HG03378 (cell line): ENCODE measurements around the gene DYNC1I2.
"Not testable (repeated sequence)": the region's sequence is repeated elsewhere in the genome, so short reads cannot be mapped to it uniquely, and the experiment has no call there.

Experiments
- ATAC-seq: cut with Tn5 transposase; IDR thresholded peaks from one replicate; pipeline ENCODE4 v1.9.1; 2021; ENCODE audit warnings: mild to moderate bottlenecking, moderate library complexity; ENCODE audit not compliant: unreplicated experiment

The DYNC1I2 gene

DNA sequence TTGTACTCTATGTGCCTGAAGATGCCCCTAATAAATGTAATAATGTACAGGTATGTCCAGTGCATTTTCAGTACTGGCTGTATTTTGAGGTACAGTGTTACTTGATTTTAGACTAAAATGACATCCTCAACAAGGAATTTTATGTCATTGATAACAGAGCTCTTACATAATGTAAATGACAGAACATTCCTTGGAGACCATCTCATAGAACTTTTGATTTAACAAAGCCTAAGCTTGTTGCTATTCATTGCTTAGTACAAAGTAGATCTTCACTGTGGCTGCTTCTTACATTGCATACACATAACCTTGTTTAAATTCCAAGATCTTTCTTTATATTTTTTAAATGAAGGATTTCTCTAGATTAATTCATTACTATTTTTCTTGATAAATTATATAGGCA lies 24.1 kb downstream of the DYNC1I2 start:
- no peak for ATAC-seq

DNA sequence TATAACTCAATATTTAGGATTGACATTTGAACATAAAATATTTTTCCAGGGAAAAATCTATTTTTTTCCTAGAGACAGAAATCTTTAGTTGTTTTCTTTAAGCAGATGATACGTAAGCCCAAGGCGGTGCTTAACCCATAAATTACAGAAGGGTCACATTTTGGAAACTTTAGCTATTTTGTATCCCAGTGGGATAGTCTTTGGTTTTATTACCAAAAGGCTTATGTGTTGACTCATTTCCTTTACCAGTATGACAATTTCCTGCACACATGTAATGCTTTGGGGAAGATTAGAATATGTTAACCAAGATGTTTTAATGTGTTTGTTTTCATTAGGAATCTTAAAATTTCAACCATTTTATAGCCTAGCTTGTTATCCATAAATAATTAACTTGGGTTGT lies 24.8 kb downstream of the DYNC1I2 start:
- no peak for ATAC-seq

DNA sequence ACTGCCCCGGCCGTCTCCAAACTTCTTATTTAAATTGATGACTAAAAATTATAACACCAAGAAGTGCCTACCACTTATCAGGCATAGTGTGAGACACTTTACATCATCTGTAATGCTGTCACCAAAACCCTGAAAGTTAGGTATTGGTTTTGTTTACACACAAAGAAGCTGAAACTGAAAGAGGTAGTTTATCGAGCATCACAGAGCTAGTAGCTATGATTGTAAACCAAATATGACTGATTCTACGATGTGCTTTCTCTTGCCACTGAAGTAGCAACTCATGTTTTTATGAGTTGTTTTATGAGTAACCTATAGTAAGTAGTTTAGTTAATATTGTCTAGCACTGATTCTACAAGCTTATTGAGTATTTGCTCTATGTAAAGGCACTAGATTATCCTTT lies 31.5 kb downstream of the DYNC1I2 start:
- peak; percentile 63 for ATAC-seq

DNA sequence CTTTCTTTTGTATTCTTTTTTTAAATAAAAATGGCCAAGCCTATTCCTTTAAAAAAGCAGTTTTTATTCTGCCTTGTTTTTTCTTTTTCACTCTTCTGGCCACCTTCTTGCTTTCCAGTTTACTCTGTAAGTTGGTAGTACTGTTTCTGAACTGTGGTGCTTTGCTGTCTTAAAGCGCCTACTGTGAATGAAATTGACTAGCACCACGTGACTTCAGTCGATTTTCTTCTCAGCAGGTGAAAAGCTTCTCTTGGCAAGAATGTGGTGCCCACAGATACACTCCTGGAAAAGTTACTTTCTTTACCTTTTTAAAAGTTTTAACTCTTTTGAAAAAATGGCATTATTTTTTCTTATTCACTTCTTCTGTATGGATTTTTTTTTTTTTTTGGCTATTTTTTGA lies 32.4 kb downstream of the DYNC1I2 start:
- ATAC-seq: no peak

DNA sequence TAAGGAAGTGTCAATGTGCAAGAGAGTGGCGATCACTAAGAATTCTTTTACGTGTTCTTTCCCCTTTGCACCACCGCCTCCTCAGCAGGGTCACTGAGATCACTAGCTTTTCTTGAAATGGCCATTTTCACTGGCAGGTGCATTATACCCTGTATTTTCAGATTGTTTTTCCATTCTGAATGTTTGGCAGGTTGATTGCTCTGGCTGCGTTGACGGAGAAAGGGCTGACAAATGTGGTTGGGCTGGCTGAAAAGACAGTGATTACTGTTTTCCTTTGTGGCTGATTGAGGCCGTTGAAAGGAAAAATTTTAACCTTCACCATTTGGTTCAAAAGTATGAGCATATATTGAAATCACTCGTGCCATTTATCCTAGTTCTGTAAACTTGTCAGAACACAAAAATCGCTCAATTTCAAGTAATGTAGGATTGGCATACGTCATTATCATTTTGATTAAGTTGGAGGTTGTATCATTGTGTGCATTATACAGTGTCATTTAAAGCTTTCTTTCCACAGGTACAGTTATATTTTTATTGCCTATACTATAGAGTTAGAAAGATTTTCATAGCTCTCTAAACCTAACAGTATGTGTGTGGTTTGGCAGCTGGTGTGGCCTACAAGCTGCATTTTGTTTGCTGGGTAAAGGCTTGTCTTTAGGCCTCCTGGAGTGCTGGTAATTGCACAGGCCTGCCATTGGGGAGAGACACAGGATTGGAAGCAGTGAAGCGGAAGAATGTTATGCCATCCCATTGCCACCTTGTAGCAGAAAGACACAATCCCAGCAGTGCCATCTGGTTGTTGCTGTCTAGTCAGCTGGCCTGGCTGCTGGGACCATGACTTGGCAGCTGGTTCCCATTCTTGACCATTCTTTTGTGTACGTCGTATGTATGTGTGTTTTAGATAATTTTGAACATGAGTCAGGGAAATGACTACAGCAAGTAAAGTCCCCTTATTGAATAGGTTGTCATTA lies 36.7 kb downstream of the DYNC1I2 start:
- no peak for ATAC-seq

DNA sequence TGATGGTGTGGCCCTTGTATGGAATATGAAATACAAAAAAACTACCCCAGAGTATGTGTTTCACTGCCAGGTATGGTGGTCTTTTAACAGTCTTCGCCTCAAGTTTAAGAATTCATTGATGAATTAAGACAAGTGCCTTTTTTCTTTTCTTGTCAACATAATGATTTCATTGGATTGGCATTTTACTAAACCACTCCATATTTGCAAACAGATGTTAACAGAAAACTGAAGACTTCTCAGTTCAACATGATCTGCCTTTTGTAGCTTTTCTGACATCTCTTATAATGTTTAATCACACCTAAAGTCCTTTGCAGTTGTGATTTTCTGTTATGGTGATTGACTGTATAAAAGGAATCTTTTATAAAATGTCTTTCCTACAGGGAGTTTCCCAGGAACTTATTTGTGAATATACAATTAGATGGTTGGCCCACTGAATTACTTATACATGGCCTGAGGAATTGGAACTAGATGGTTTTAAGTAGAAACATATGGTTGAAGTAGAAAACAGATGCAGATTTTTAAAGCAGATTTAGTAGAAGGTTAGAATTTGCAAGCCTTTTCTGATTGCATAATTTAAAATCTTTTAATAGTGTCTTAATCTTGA lies 39.7 kb downstream of the DYNC1I2 start:
- no peak for ATAC-seq

DNA sequence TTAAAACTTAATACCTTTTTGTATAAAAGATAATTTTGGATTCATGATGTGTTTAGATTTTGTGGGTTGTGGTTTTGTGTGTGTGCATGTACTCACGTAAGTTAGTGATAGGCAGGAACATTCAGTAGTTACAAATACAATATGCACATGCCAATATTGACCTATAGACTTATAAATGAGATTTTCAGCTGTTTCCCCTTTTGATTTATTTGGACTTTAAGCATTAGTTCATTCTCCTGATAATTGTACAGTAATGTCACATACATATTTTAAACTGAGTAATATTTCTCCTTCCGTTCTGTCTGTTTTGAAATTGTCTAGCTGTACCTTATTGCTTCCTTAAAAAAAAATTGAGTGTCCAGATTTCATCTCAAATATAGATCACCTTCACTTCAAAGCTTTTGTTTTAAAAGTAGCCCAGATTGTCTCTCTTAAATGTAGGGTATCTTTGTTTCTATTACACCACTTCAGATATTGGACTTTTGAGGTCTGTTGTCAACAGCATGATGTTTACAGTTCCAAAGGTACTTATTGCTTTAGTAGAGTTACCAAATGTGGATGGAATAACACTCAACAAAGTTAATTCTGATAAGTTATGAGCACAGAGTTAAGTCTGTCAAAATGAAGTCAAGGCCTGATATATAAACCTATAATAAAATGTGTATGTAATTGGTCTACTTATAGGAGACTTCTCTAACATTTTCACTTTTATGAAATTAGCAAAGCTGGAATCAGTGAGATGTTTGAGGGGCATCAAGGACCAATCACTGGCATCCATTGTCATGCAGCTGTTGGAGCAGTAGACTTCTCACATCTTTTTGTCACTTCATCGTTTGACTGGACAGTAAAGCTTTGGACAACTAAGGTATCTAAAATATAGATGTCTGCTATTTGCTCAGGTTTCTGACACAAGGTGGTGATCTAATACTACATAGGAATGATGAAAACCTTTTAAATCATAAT lies 42.0 kb downstream of the DYNC1I2 start:
- no peak for ATAC-seq

DNA sequence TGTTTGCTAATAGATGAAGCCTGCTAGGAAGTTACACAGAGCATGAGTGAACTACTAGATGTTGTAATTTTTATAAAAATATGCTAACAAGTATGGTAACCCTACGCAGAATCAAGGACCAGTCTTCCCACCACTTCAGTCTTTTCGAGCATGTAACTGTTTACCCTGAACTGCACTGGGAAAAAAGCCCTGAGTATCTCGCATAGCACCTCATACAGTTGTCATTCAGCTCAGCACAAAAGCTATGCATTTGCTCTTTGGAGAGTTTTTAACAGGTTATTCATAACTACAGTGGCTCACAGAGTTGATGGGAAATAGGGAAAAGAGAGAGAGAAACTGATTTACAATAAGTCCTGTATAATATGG lies 42.7 kb downstream of the DYNC1I2 start:
- ATAC-seq: no peak

DNA sequence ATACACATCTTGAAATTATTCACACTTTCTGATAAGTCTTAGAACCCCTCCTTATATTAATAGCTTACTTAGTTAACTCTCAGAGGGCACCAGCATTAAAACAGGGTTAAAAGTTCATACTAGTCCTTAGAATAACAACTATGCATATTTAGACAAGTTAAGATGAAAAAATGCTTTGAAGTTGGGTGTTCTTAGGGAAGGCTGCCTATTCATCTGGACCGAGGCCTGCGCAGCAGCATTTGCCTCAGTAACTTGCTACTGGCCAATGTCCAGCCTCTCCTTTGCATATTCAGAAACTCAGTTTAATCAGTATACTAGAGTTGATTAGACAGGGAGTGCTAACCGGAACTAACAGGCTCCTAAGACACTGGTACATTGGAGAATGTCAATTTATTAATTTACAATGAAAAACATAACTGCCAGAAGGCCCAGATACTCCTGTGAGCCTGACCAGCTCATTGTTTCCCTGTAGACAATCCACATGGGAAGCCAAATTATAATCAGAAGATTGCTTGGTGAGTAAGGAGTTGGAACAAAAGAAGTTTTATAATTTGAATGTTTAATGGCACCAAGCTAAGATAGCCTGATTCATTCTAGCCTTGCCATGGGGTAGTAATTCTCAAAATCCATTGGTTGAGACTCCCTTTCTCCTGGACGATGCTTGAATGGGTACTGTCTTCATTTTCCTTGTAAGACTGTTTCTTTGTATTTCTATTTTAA lies 48.9 kb downstream of the DYNC1I2 start:
- ATAC-seq: no peak

DNA sequence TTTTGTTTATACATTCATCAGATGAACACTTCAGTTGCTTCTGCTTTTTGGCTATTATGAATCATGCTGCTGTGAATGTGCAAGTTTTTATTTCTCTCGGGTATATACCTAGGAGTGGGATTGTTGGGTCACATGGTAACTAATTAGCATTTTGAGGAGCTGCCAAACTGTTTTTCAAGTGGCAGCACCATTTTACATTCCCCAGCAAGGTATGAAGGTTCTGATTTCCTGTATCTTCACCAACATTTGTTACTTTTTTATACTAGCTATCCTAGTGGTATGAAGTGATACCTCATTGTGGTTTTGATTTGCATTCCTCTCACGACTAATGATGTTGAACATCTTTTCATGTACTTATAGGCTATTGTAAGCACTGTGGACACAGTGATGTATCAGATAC lies 53.9 kb downstream of the DYNC1I2 start:
- ATAC-seq: no peak

DNA sequence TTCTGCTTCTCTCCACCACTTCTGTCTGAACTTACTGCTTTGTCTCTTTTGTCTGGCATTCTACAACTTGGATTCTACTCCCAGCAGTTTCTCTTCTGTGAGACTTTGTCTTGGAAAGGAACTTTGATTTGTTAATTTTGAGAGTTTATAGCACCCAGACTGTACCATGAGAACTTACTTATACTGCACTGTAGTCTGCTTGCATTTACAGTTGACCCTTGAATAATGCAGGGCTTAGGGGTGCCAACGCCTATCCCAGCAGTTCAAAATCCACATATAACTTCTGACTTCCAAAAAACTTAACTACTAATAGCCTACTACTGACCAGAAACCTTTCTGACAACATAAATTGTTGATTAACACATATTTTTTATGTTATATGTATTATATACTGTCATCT lies 55.5 kb downstream of the DYNC1I2 start:
- ATAC-seq: no peak

DNA sequence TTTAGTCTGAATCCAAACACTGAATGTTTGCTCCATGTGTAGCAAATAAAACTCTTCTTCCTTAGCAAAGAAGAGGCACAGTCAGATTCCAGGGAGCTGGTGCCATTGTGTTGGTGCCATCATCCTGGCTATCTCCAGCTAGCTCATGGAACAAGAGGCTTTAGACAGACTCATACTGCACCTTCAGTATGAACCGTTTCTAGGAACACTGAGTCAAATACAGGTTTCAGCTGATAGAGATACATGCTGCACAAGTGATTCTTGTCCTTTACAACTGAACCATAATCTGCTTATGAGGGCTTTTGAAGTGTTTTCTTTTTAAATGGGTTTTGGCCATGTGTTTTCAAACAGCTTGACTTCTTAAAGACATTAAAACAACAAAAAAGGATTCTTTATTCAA lies 57.9 kb downstream of the DYNC1I2 start:
- ATAC-seq: no peak

DNA sequence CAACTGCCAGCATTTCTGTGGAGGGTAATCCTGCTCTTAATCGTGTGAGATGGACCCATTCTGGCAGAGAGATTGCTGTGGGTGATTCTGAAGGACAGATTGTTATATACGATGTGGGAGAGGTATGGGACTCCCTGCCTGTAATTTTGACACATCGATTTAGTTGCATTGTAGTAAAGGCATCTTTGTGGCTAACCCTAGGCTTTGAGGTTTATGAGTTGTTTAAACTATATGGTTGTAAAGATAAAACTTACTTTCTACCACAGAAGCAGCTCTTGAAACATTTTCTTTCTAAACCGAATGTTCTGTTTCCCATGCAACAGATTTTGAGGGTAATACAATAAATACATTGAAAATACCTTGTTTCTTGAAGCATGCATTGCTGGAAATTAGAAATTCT lies 58.5 kb downstream of the DYNC1I2 start:
- no peak for ATAC-seq

DNA sequence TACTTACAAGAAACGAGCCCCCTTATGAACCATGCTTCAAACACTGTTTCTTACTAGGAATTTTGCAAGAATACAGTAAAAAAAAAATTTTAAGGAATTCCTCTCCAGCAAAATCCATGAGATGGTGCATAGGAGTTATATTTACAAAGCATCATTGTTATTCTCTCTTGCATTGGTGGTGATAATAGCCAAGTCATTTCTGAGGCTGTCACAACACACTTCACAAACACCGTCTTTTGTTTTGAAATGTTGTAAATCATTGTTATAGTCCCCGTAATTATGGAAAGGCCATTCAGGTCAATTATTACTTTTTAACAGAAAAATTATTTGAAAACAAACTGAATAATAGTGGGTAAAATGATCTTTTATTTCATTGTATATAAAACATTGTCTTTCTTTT lies 60.1 kb downstream of the DYNC1I2 start:
- no peak for ATAC-seq

DNA sequence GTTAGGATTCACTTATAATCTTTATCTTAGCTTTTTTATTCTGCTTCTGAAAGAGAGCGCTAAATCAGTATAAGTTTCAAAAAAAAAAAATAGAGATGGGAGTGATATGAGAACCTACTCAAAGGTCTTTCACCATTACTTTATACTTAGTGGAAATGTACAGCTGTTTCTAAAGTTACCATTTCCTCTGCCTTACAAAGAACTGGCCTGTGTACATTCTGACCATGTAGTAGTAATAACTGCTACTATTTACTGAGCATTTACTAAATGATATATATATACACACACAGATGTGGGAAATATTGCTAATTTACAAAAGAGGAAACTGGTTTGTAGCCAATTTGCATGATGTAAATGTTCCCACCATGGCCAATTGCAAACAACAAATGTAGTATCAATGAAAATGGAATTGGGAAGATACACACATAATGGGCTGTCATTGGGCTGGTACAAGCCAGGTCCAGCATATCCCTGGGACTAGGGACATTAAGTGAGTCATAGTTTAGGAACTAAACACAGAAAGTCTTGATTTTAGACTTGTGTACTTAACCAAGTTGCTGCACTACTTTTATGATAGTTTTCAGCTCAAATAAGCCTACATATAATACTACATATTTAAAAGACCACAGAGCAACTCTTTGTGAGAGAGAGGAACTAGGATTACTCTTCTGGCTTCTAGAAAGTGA lies 67.1 kb downstream of the DYNC1I2 start:
- ATAC-seq: no peak

DNA sequence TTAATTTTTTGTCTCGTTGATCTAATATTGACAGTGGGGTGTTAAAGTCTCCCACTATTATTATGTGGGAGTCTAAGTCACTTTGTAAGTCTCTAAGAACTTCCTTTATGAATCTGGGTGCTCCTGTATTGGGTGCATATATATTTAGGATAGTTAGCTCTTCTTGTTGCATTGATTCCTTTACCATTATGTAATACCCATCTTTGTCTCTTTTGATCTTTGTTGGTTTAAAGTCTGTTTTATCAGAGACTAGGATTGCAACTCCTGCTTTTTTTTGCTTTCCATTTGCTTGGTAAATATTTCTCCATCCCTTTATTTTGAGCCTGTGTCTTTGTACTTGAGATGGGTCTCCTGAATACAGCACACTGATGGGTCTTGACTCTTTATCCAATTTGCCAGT lies 71.5 kb downstream of the DYNC1I2 start:
- ATAC-seq: not testable (repeated sequence)

DNA sequence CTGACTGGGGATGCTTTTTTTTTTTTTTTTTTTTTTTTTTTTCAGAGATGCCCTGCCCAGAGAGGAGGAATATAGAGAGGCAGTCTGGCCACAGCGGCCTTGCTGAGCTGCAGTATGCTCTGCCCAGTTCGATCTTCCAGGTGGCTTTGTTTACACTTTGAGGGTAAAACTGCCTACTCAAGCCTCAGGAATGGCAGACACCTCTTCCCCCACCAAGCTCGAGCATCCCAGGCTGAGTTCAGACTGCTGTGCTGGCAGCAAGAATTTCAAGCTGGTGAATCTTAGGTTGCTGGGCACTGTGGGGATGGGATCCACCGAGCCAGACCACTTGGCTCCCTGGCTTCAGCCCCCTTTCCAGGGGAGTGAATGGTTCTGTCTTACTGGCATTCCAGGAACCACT lies 73.9 kb downstream of the DYNC1I2 start:
- ATAC-seq: not testable (repeated sequence)

DNA sequence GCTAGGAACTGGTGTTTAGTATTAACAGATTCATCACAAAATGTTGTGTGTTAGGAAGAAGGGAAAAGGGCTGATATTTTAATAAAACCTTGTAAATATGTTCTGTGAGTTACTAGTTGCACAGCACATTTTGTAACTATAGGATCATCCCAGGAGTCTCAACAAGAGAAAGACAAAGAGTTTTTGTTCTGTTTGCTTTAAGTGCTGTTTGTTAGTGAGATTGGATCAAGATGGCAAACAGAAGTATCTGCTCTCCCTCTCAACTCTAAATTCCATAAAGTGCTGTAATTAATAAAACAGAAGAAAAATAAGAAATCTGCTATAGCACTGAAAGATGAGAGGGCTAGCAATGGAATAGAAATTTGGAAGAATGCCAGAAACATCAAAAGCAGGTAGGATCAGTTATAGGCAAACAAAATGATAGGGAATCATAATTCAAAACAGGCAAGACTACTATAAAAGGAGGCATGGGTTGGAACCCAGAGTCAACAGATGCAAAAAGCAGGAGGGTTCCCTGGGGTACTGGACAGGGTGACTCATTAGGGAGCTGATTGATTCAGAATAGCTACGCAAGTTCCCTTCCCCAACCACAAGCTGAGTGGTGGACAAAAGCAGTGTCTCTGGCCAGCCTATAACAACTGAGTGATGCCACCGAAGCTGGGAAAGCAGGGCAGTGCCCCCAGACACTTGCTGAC lies 75.8 kb downstream of the DYNC1I2 start:
- ATAC-seq: no peak

DNA sequence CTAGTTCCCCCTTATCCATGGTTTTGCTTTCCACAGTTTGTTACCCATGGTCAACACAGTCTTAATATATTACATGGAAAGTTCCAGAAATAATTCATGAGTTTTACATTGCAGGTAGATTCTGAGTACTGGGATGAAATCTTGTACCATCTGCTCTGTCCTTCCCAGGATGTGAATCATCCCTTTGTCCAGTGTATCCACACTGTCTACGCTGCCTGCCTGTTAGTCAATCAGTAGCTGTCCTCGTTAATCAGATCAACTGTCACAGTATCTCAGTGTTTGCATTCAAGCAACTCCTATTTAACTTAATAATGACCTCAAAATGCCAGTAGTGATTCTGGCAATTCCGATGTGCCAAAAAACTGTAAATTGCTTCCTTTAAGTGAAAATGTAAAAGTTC lies 76.3 kb downstream of the DYNC1I2 start:
- no peak for ATAC-seq

DNA sequence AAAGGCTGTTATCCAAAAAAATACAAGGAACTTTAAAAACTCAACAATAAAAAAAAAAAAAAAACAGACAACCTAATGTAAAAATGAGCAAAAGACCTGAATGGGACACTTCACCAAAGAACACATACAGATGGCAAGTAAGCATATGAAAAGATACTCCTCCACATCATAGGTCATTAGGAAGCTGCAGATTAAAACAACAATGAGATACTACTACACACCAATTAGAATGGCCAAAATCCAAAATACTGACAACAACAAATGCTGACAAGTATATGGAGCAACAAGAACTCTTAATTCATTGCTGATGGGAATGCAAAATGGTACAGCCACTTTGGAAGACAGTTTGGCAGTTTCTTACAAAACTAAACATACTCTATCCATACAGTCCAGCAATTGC lies 84.2 kb downstream of the DYNC1I2 start:
- no peak for ATAC-seq
